SK-MEL-5 (cell line): ENCODE measurements around the gene ELAVL3. TPM values are rescaled to one million over a fixed set of nuclear protein-coding genes. Genes with fewer than 3 reads are reported as not detected.

Experiments used
- DNase-seq: peaks from one replicate; pipeline ENCODE4 v3.0.0-alpha.2; 2016; ENCODE audit warnings: low read depth, low spot score
- in situ Hi-C: cut with HindIII; loops from 2 replicates; pipeline ENCODE4 v1.10.0; 2016; ENCODE audit warnings: low sequenced_read_pairs, high pct_unique_total_duplicates, low pct_unique_long_range_greater_than_20kb
- small RNA-seq, 2 experiments: library from RNA; depleted of rRNA; stranded (forward); fragments of <200 nt; gene quantifications; one replicate each; pipeline ENCODE3, GENCODE V24; 2014
- total RNA-seq: library from RNA; depleted of rRNA; stranded (reverse); fragments of >200 nt; shearing (Covaris generic); gene quantifications from 2 replicates; pipeline ENCODE4 v1.2.3, GENCODE V29; 2014; rRNA removed

The ELAVL3 gene
- total RNA-seq, 1 experiment from 2014 or later, result not detected

- DNase-seq, result no peak
- in situ Hi-C loops, result no loop called here
These were observed 78.9 kb downstream of the ELAVL3 start for GRCh38 chr19:11401808-11402543.

Small RNAs within 50 kb of the gene (small RNA-seq; reads per million reads assigned to genes)
- 0.29 to 7.1 reads per million in 2 experiments for gene MIR7974
- 0 reads per million in 2 experiments for gene RF00019
- 0 to 14.5 reads per million in 2 experiments for gene RN7SL833P

Other genes starting within 250 kb of the ELAVL3 start
- not detected in 2 replicates for gene ANGPTL8, start 241.4 kb downstream of the ELAVL3 start, total RNA-seq
- 3.5 and 3.9 TPM in 2 replicates for gene DOCK6, start 218.5 kb downstream of the ELAVL3 start, total RNA-seq
- gene TSPAN16, start 184.9 kb downstream of the ELAVL3 start, total RNA-seq, result not detected in 2 replicates
- gene RAB3D, start 141.4 kb downstream of the ELAVL3 start, total RNA-seq, result 7.6 and 9.3 TPM in 2 replicates
- 79.4 and 87.3 TPM in 2 replicates for gene TMEM205, start 134.8 kb downstream of the ELAVL3 start, total RNA-seq
- gene CCDC159, start 134.5 kb downstream of the ELAVL3 start, total RNA-seq, result 1.5 and 1.7 TPM in 2 replicates
- 4.9 and 7.6 TPM in 2 replicates for gene PLPPR2, start 125.6 kb downstream of the ELAVL3 start, total RNA-seq
- 1.0 and 2.4 TPM in 2 replicates for gene SWSAP1, start 106.4 kb downstream of the ELAVL3 start, total RNA-seq
- gene EPOR, start 96.7 kb downstream of the ELAVL3 start, total RNA-seq, result 8.0 and 9.2 TPM in 2 replicates
- 2.0 and 2.2 TPM in 2 replicates for gene RGL3, start 61.7 kb downstream of the ELAVL3 start, total RNA-seq
- gene ODAD3, start 45.9 kb downstream of the ELAVL3 start, total RNA-seq, result 0.08 TPM in 1 of 2 replicates, not detected in the other
- gene PRKCSH, start 45.4 kb downstream of the ELAVL3 start, total RNA-seq, result 93.9 and 122 TPM in 2 replicates
- 1.6 and 5.6 TPM in 2 replicates for gene ZNF653, start 24.8 kb upstream of the ELAVL3 start, total RNA-seq
- gene ECSIT, start 48.1 kb upstream of the ELAVL3 start, total RNA-seq, result 47.8 and 56.9 TPM in 2 replicates
- gene CNN1, start 57.8 kb upstream of the ELAVL3 start, total RNA-seq, result not detected in 2 replicates
- 34.5 and 44.1 TPM in 2 replicates for gene ELOF1, start 78.2 kb upstream of the ELAVL3 start, total RNA-seq
- gene ACP5, start 96.6 kb upstream of the ELAVL3 start, total RNA-seq, result 64.7 and 68.3 TPM in 2 replicates
- 12.6 and 13.2 TPM in 2 replicates for gene ZNF627, start 116.4 kb upstream of the ELAVL3 start, total RNA-seq